Measurements from ENCODE around the gene ZNF609. TPM values are rescaled to one million over a fixed set of nuclear protein-coding genes. Genes with fewer than 3 reads are reported as not detected.

The ZNF609 gene, protein sequence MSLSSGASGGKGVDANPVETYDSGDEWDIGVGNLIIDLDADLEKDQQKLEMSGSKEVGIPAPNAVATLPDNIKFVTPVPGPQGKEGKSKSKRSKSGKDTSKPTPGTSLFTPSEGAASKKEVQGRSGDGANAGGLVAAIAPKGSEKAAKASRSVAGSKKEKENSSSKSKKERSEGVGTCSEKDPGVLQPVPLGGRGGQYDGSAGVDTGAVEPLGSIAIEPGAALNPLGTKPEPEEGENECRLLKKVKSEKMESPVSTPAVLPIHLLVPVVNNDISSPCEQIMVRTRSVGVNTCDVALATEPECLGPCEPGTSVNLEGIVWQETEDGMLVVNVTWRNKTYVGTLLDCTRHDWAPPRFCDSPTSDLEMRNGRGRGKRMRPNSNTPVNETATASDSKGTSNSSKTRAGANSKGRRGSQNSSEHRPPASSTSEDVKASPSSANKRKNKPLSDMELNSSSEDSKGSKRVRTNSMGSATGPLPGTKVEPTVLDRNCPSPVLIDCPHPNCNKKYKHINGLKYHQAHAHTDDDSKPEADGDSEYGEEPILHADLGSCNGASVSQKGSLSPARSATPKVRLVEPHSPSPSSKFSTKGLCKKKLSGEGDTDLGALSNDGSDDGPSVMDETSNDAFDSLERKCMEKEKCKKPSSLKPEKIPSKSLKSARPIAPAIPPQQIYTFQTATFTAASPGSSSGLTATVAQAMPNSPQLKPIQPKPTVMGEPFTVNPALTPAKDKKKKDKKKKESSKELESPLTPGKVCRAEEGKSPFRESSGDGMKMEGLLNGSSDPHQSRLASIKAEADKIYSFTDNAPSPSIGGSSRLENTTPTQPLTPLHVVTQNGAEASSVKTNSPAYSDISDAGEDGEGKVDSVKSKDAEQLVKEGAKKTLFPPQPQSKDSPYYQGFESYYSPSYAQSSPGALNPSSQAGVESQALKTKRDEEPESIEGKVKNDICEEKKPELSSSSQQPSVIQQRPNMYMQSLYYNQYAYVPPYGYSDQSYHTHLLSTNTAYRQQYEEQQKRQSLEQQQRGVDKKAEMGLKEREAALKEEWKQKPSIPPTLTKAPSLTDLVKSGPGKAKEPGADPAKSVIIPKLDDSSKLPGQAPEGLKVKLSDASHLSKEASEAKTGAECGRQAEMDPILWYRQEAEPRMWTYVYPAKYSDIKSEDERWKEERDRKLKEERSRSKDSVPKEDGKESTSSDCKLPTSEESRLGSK (N-terminal part only)
- 28.4 TPM for total RNA-seq

DNA sequence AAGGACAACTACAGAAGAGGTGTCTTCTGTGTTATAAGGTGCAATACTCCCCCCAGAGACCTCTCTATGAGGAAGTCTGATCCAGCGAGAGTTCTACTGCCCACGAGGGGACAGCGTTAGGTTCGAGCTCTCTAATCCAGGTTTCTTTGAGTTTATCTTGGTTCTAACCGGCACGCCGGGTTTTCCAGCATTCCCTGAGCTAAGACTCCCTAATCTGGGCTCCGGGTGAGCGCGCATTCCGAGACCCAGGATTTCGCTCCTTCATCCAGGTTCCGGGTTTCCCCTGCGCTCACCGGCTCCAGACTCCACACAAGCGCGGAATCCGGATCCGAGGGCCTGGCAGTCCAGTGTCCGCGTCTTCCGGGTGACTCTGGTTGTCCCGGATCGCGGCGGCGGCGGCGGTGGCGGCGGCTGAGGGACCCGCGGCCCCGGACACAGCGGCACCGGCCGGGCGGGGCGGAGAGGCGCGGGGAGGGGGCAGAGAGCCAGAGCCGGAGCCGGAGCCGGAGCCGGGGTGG lies at the start of gene ZNF609:
Gene ZNF609 (plus strand): TSS at position 373 of the 518 bp plus-strand sequence. CDS start 38,842 bp downstream, outside the sequence.

Small RNAs within 50 kb of the gene (small RNA-seq; reads per million reads assigned to genes)
- not detected for gene AC100830.2
- gene RF00019: not detected
- gene RNU6-549P: not detected

Other genes starting within 250 kb of the ZNF609 start
- 52.1 TPM for gene CSNK1G1, start 104.4 kb upstream of the ZNF609 start, total RNA-seq
- 7.8 TPM for gene PCLAF, start 79.1 kb upstream of the ZNF609 start, total RNA-seq
- gene TRIP4, start 72.7 kb upstream of the ZNF609 start, total RNA-seq: 15.9 TPM